Neural crest cell (in vitro differentiated cells): ENCODE measurements around the gene MROH2A. TPM values are rescaled to one million over a fixed set of nuclear protein-coding genes. Genes with fewer than 3 reads are reported as not detected.
"Not testable (repeated sequence)": the region's sequence is repeated elsewhere in the genome, so short reads cannot be mapped to it uniquely, and the experiment has no call there.

Source experiments
- DNase-seq: peaks from one replicate; pipeline ENCODE4 v3.0.0; 2021; ENCODE audit warnings: low read depth, mixed read lengths, low spot score
- H3K27ac Mint-ChIP-seq: one replicate; pipeline ENCODE4 v1.8.0; 2021; ENCODE audit warnings: mild to moderate bottlenecking, mixed read lengths; ENCODE audit not compliant: unreplicated experiment
- H3K27me3 Mint-ChIP-seq: 2 replicates; pipeline ENCODE4 v1.8.0; 2021; ENCODE audit warnings: low read depth, mild to moderate bottlenecking, mixed read lengths
- H3K36me3 Mint-ChIP-seq: 2 replicates; pipeline ENCODE4 v1.8.0; 2021; ENCODE audit warnings: low read depth, mild to moderate bottlenecking, mixed read lengths
- H3K4me1 Mint-ChIP-seq: 2 replicates; pipeline ENCODE4 v1.8.0; 2021; ENCODE audit warnings: mixed read lengths
- H3K4me3 Mint-ChIP-seq: one replicate; pipeline ENCODE4 v1.8.0; 2021; ENCODE audit warnings: mild to moderate bottlenecking, mixed read lengths
- H3K9me3 Mint-ChIP-seq: 2 replicates; pipeline ENCODE4 v1.8.0; 2021; ENCODE audit warnings: mixed read lengths
- long read RNA-seq: library from polyadenylated mRNA; unstranded; transcript quantifications from one replicate; pipeline ENCODE4 v2.0.0, GENCODE V29; 2020
- total RNA-seq: library from RNA; stranded (reverse); gene quantifications from 2 replicates; pipeline ENCODE4 v1.2.1, GENCODE V29; 2021
- TF ChIP-seq, protein P1 (sequence below): fragments of 200-600 bp; sonication (generic); conservative IDR thresholded peaks from 2 replicates; pipeline ENCODE4 v1.5.0; 2021; ENCODE audit warnings: antibody characterized with exemption, mild to moderate bottlenecking

Gene MROH2A, protein sequence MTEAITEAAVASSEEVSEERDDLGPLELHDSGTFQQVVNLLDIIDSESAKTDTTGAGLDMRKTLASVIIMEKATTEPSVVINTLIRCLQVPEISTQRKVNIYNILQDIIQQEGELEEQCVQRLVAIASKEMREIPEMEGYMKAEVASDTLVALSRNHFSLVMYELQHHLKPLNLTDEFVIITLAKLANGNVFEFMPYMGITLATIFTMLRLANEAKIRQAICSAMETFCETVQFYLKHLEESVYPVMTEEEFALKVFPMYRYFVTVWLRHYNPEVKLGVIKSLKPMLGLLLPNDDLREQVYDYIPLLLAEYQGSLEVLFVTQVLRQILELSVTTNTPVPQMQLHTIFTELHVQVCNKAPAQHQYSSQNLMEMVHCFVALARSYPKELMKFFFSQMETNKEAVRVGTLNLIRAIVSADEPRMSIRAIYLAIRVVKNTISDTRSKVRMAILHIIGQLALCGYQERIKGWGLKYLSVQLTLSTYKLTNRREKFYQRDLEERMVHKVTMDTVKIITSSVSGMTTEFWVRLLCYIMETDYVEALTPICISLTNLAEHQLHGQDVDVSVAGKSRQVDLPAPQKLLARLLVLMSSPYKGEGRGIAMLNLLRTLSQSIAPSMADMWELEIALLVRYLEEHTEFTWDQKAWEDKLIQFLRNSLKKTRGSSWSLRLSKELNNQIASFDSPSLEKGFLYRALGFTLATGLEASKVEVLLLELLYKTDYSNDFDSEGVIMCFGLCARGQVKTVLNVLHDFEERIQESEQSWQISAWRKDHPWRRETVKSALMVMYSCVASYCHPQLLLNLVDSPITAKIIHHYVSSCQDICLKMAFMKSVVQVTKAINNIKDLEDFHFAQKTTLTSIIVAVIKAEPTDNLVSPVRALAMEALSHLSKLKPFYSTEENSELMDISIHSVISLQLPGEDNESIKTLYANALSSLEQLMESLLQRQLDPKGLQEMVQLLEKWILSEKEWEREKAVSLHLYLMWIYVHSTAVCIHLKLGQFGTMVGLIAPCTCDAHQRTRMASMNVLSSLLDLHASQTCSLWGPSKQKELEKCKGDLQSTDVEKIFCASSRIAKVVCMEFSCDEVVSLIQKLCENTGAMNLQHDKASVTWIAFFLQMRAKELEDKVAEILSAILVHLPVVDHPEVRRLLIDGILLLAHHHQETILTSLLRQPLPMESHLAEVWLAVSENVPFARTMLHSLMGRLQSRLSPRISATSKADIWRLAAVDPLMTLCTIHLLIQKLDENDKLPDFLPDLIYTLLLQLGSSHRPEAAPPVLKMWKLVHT (N-terminal part only)
- total RNA-seq = not detected in 2 replicates
- long read RNA-seq = 0 reads

DNA sequence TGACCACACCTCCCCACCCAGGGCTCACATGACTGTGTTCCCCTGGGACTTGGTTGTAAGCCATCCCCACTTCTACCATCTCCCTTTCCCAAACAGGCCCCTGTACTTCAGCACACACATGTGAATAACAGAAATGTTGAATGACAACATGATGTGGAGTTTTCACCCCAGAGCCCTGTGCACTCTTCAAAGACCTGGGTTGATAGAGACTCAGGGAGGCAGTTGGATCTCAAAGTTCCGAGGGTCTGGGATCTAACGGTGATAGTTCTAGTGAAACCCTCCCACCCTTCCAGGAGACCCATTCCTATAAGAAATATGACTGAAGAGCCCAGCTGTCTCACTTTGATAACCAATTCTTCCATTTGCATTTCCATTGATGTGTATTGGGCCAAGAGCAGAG lies at the start of gene MROH2A:
TSS of gene MROH2A (plus strand) at position 301 of the 400 bp plus-strand sequence. CDS start 1,029 bp downstream, outside the sequence.
- H3K27me3 Mint-ChIP-seq = peaks cover 3% of the 10 kb centered on the region
- TF ChIP-seq, protein P1, sequence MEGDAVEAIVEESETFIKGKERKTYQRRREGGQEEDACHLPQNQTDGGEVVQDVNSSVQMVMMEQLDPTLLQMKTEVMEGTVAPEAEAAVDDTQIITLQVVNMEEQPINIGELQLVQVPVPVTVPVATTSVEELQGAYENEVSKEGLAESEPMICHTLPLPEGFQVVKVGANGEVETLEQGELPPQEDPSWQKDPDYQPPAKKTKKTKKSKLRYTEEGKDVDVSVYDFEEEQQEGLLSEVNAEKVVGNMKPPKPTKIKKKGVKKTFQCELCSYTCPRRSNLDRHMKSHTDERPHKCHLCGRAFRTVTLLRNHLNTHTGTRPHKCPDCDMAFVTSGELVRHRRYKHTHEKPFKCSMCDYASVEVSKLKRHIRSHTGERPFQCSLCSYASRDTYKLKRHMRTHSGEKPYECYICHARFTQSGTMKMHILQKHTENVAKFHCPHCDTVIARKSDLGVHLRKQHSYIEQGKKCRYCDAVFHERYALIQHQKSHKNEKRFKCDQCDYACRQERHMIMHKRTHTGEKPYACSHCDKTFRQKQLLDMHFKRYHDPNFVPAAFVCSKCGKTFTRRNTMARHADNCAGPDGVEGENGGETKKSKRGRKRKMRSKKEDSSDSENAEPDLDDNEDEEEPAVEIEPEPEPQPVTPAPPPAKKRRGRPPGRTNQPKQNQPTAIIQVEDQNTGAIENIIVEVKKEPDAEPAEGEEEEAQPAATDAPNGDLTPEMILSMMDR = no peak
- DNase-seq = no peak
- H3K9me3 Mint-ChIP-seq = peaks cover 9% of the 10 kb centered on the region
- H3K4me1 Mint-ChIP-seq = peaks cover under 1% of the 10 kb centered on the region
- H3K27ac Mint-ChIP-seq = no peak within 1 kb of the TSS
- H3K36me3 Mint-ChIP-seq = no peaks in the 10 kb centered on the region
- H3K4me3 Mint-ChIP-seq = no peak within 1 kb of the TSS

DNA sequence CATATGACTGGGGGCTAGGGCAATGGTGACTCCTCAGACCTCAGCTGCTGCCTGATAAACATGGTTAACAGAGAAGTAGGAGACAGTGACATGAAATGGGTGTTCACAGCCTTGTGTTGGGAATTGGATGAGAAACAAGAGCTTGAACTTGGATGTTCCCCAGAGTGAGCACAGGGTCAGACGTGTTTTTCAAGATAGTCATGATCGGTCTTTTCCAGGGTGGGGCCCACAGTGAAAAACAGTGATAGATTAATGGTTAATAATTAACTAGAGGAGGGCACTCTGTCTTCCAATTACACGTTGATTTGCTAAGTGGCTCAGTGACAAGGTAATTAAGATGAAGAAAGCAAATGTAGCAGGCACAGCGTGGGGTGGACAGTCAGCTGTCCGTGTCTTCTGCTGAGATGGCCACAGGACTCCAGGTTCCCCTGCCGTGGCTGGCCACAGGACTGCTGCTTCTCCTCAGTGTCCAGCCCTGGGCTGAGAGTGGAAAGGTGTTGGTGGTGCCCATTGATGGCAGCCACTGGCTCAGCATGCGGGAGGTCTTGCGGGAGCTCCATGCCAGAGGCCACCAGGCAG lies 49.3 kb upstream of the MROH2A start, which contains the start of gene UGT1A3:
TSS of gene UGT1A3 (plus strand) at position 320 of the 579 bp plus-strand sequence. CDS start at position 405, 85 bp downstream.
- no peak within 1 kb of the TSS for H3K27ac Mint-ChIP-seq
- peaks cover 16% of the 10 kb centered on the region for H3K9me3 Mint-ChIP-seq
- TF ChIP-seq, protein P1 = no peak
- H3K36me3 Mint-ChIP-seq = peaks cover 3% of the 10 kb centered on the region
- DNase-seq = no peak
- no peaks in the 10 kb centered on the region for H3K4me1 Mint-ChIP-seq
- peaks cover 3% of the 10 kb centered on the region for H3K27me3 Mint-ChIP-seq
- no peak within 1 kb of the TSS for H3K4me3 Mint-ChIP-seq

GRCh38 chr2:233736868-233737653 lies 41.1 kb upstream of the MROH2A start:
- not testable (repeated sequence) for H3K27me3 Mint-ChIP-seq, DNase-seq, H3K36me3 Mint-ChIP-seq, H3K27ac Mint-ChIP-seq, H3K4me3 Mint-ChIP-seq, H3K4me1 Mint-ChIP-seq
- H3K9me3 Mint-ChIP-seq = peaks cover 11% of the 10 kb centered on the region

DNA sequence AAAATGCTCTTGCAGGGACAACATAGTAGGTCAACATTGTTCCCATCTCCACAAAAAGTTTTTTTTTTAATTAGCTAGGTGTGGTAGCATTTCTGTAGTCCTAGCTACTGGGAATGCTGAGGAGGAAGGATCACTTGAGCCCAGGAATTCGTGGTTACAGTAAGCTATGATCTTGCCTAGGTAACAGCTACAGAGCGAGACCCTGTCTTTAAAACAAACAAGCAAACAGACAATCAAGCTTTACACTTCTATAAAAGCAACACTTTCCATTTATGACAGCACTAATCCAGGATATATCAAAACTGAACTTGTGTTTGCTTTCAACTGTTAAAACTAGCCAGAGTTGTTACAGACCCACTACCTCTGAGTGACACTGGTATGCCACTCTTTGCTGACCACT lies 37.3 kb upstream of the MROH2A start:
- Mint-ChIP-seq H3K4me3 (no peak overlapping the region), H3K27me3 (no peaks in the 10 kb centered on the region), H3K4me1 (no peaks in the 10 kb centered on the region), H3K9me3 (peaks cover 6% of the 10 kb centered on the region), H3K36me3 (no peaks in the 10 kb centered on the region), H3K27ac (no peak overlapping the region)
- TF ChIP-seq, protein P1 = no peak
- DNase-seq = no peak
